ENCODE data around the gene YARS1. TPM values are rescaled to one million over a fixed set of nuclear protein-coding genes. Genes with fewer than 3 reads are reported as not detected.

YARS1 gene
- total RNA-seq, 1 experiment from 2014 or later: 120 TPM

- Histone ChIP-seq H3K4me3 (ENCODE audit: low read depth in 2 of 2, low read length in 2 of 2) (no peak overlapping the region), H3K27me3 (ENCODE audit: control insufficient read depth, insufficient read depth, low read length) (no peaks in the 10 kb centered on the region), H3K36me3 (ENCODE audit: control insufficient read depth, insufficient read depth, low read length) (no peaks in the 10 kb centered on the region), H3K4me1 (ENCODE audit: control insufficient read depth, insufficient read depth, low read length) (peaks cover 2% of the 10 kb centered on the region; the same call in 1 of the 2 replicates), H3K9me3 (ENCODE audit: control insufficient read depth, insufficient read depth, low read depth, low read length) (no peaks in the 10 kb centered on the region), H3K27ac (ENCODE audit: low read length) (no peak overlapping the region)
- ChIA-PET CTCF (interaction anchor here (0.6 kb wide), 1 partner anchor 516 kb away, joined by 14 read pairs; no protein-coding TSS in a partner anchor), POLR2A (no interaction called here)
- intact Hi-C loops (cut with micrococcal nuclease; ENCODE audit: unreplicated experiment): no loop called here
- BruUV-seq (replicated peaks): no TSS peak
- in situ Hi-C loops (cut with HindIII; ENCODE audit: low pct_unique_long_range_greater_than_20kb, low sequenced_read_pairs): no loop called here
- DNase-seq (ENCODE audit: low read depth, low spot score) (no peak), ATAC-seq (no peak)
- no peak for TF ChIP-seq REST (IDR thresholded peaks at IDR 0.05; ENCODE audit: insufficient read depth in 1 of 2, low read depth in 2 of 2, low read length in 1 of 2)
- no peak for TF ChIP-seq TCF7L2 (IDR thresholded peaks at IDR 0.05; ENCODE audit: low read depth, low read length)
- no peak for TF ChIP-seq CTCF (IDR thresholded peaks at IDR 0.05)
- TF ChIP-seq POLR2AphosphoS5 (IDR thresholded peaks at IDR 0.05; ENCODE audit: low read depth, low read length): no peak
- TF ChIP-seq SIN3A (IDR thresholded peaks at IDR 0.05; ENCODE audit: borderline replicate concordance, insufficient read depth, low read depth, low read length): no peak
These were observed 68.2 kb downstream of the YARS1 start for GRCh38 chr1:32748926-32749325.

GRCh38 chr1:32748348-32748747 is 68.8 kb downstream of the YARS1 start:
- POLR2A ChIA-PET: no interaction called here
- H3K27ac ChIP-seq (ENCODE audit: low read length): no peak overlapping the region
- in situ Hi-C loops (cut with HindIII; ENCODE audit: low pct_unique_long_range_greater_than_20kb, low sequenced_read_pairs) (no loop called here), intact Hi-C loops (cut with micrococcal nuclease; ENCODE audit: unreplicated experiment) (no loop called here)
- ATAC-seq (no peak), DNase-seq (ENCODE audit: low read depth, low spot score) (no peak)
- H3K36me3 ChIP-seq (ENCODE audit: control insufficient read depth, insufficient read depth, low read length): no peaks in the 10 kb centered on the region
- no peaks in the 10 kb centered on the region for H3K9me3 ChIP-seq (ENCODE audit: control insufficient read depth, insufficient read depth, low read depth, low read length)
- no peak for TF ChIP-seq SIN3A (IDR thresholded peaks at IDR 0.05; ENCODE audit: borderline replicate concordance, insufficient read depth, low read depth, low read length)
- TF ChIP-seq CTCF (IDR thresholded peaks at IDR 0.05): no peak
- no peak for TF ChIP-seq POLR2AphosphoS5 (IDR thresholded peaks at IDR 0.05; ENCODE audit: low read depth, low read length)
- TF ChIP-seq TCF7L2 (IDR thresholded peaks at IDR 0.05; ENCODE audit: low read depth, low read length): no peak
- TF ChIP-seq REST (IDR thresholded peaks at IDR 0.05; ENCODE audit: insufficient read depth in 1 of 2, low read depth in 2 of 2, low read length in 1 of 2): no peak
- H3K4me3 ChIP-seq (ENCODE audit: low read depth in 2 of 2, low read length in 2 of 2): no peak overlapping the region
- H3K4me1 ChIP-seq (ENCODE audit: control insufficient read depth, insufficient read depth, low read length): peaks cover 7% of the 10 kb centered on the region
- BruUV-seq (replicated peaks): no TSS peak
- CTCF ChIA-PET: no interaction called here
- H3K27me3 ChIP-seq (ENCODE audit: control insufficient read depth, insufficient read depth, low read length): no peaks in the 10 kb centered on the region
